Skin of body (tissue), 2 donors: ENCODE data around the gene RLN1. TPM values are rescaled to one million over a fixed set of nuclear protein-coding genes. Genes with fewer than 3 reads are reported as not detected.
"Not testable (repeated sequence)": the region's sequence is repeated elsewhere in the genome, so short reads cannot be mapped to it uniquely, and the experiment has no call there.

Experiments used
- DNase-seq: peaks from one replicate; lab custom pipeline; 2025; lab: John Stamatoyannopoulos, UW
- total RNA-seq: library from RNA; depleted of rRNA; stranded (reverse); fragments of >200 nt; gene quantifications from one replicate; pipeline ENCODE4 v1.2.3, GENCODE V29; 2014

Gene RLN1
- total RNA-seq: not detected

DNA sequence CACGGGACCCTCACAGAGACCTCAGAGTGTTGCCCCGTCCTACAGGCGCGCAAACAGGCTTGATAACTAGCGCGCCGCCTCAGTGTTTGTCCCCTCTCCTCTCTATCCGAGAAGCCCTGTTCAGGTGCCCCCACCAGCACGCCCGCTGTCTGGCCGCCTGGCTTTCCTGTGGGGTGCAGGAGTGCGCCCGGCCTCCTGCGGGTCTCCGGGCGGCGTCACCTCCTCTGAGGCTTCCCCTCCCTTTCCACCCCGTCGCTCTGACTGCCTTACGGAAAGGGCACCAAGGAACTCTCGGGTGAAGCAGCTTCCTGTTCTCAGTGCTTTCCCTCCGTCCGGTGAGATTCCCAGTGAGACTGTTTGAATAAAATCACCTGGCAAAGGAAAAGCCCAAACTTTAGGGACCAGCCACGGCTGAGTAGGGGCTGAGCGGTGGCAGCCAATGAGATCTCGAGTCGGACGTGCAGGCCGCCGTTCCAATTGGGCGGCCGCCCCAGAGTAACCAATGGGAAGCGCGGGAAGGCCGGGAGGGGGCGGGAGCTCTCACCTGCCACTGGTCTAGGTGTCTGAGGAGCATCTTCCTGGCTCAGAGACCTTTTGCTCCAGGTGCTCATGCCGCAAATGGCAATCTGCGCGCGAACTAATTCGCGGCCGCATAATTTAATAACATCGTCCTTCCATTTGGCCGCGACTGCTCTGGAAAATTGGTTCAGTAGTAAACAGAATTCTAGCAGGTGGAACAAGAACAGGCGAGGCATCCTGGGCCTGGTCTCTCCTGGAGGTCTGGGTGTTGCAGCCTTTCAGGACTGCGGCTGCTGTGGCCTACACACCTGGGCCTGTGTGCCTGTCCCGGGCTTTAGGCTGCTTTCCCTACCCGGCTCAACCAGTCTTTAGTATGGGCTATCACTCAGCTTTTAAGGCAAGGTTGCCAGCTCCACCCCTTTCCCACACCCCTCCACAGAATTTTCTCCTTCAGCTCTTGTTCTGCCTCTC lies at the start of gene RLN1:
Gene RLN1, minus strand, starts transcription at position 885 of the 990 bp plus-strand sequence. Its CDS starts 130 bp downstream, at position 755.
- DNase-seq: not testable (repeated sequence)

DNA sequence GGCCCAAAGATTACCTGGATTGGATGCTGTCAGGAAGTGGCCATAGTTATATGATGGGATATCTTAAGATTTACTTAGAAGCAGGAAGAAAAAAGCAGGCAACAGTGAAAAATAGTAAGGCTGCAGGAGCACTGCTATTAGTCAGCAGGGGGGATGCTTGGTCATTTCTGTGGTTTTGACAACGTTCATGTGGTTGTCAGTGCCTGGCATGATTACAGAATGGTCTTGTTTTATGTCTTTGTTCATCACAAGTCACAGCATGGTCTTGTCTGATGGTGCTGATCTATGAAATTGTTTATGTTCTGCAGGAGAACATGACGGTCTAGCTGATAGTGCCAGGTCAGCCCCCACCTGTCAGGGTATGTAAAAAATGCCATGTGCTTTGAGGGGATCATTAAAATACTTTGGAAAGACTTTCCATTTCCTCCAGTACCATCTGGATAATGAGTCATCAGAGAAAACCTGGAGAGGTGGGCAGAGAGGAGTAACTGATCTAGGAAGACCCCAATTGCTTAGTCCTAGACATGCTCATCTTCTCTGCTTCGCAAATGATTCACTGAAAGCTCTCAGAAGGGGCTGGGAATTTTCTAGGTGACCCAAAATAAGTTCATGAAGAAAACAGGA lies 49.5 kb upstream of the RLN1 start:
- no peak for DNase-seq

DNA sequence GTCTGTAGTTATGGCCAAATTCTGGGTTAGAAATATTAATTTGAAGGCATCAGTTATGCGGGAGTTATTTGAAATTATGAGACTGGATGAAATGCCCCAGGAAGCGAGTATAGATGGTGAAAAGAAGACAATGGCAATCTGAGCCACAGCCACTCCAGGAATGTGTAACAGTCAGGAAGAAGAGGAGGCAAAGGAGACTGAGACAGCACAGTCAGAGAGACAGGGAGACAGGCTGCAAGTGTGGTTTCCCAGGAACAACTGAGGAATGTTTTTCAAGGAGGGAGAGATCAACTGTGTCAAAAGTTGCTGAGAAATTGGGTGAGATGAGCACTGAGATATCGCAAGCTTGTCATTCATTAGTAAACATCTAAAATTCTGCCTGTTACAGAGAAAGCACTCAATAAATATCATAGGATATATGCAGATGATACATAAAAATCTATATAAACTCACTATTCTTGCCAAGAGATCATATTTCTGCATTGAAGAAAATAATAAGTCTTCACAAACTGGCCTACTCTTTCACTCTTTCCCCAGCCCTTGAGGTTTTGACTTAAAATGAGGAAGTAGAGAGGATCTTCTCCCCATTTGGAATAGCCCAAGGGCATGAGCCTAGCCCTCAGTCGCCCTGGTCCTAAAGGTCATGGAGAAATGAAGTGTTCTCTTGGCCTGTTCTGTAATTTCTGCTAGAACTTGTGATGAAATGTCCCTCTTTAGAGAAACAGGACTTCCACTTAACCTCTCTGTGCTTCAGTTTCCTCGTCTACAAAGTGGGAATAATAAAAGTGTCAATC lies 48.5 kb upstream of the RLN1 start:
- DNase-seq: no peak

- DNase-seq: no peak
These were observed 44.8 kb upstream of the RLN1 start for GRCh38 chr9:5384436-5384835.

DNA sequence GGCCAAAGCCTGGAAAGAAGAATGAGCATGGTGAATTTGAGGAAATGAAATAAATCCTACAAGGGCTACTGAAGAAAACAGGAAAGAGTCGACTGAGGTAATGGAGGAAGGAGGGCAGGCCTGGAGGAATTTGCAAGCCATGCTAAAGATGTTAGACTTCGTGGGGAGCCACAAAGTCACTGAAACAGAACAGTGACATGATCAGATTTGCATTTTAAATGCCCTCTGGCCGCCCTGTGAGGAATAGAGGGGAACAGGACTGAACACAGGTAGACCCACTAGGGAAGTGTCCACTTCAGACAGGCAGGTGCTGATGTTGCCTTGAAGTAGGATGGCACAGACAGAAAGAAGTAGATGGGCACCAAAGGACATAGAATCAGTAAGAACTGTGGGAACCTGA lies 42.8 kb upstream of the RLN1 start:
- DNase-seq: no peak

GRCh38 chr9:5375790-5376477 lies 36.3 kb upstream of the RLN1 start:
- no peak for DNase-seq

GRCh38 chr9:5375091-5375490 lies 35.4 kb upstream of the RLN1 start:
- DNase-seq: no peak

GRCh38 chr9:5364294-5365024 lies 24.8 kb upstream of the RLN1 start:
- DNase-seq: no peak

- DNase-seq: no peak
These were observed 21.8 kb upstream of the RLN1 start for GRCh38 chr9:5361326-5362010.

- DNase-seq: no peak
These were observed 20.7 kb upstream of the RLN1 start for GRCh38 chr9:5360341-5360740.

DNA sequence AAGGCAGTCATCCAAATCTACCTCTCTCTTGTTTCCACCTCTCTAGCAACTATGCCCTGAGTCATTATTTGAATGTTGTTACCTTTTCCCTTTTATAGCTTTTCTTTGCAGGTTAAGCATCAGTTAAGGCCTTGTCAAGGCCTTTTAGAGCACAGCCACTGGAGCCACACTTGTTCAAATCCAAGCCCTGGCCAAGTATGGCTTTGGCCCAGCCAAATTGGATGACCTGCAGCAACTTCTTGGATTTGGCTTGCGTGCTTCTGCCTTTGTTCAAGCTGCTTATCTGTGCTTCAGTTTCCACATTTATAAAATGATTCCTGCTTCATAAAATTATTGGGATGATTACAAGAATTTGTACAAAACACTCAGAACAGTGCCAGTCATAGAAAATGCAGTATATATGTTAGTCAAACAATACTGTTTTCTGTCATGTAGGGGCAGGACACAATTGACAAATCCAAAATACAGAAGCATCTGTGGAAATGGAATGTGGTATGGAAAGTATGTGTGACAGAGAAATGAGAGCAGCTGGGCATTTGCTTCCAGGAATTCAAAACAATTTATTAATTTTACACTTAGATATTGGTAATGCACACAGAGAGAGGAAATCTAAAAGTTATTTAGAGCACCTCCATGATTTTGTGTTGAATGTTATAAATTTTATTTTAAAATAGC lies 17.9 kb upstream of the RLN1 start:
- DNase-seq: no peak

- no peak for DNase-seq
These were observed 16.1 kb upstream of the RLN1 start for GRCh38 chr9:5355817-5356216.

DNA sequence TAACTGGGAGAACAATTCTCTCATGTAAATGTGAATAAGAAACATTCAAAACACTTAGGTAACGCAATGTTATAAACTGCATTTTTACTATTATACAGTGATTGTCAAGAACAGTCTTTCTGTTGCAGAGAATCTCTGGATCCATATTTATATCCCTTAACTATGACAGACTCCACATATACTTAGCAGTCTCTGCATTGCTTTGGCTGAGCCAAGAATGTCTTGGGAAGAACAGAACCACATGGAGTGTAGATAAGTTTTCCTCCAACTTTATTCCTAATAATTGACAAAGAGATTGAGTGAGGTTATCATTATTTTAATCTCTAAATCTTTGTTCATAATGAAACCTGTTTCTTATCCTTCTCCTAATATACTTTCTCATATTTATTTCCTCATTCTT lies 15.6 kb upstream of the RLN1 start:
- no peak for DNase-seq

DNA sequence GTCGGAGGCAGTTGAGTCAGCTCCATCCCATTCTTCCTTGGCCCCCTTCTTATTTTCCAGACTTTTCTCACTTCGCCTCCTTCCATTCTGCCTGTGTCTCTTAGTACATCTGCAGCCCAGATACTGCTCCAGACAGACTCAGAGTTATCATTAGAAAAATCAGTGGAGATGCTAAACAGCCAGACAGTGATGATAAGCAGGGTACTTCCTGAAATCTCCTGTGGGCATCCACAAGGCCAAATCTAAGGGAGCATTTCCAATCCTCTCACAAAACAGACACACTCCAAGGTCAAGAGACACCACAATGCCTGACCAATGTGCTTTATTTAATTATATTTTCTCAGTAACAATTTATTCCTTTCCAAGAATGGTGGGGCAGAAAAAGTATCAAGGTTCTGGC lies 14.5 kb upstream of the RLN1 start:
- DNase-seq: no peak

DNA sequence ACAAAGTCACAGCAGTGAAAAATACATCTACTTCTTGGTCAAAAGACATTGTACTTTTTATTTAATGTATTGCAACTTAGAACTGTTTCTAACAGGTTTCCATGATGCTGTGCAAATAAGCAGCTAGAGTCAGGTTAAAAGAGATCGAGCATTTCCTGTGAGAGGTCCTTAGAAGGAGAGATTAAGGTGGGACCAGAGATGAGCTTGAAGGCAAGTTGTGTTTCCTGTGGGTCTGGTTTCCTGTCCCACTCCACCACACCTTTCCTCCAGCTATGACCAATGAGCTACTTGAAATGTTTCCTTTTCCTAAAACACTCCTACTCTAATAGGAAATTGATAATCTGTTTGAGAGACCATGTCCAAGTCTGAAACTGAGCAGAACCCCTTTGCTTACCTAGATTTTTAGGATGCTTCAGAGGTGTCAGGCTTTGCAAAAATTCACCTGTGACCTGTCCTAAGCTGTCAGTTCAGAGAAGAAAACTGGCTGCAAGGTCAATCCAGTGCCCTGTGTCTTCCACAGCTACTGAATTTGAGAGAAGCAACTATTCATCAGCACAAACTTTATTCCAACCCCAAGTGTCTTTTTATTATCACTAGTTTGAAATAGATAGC lies 13.1 kb upstream of the RLN1 start:
- DNase-seq: no peak

GRCh38 chr9:5336688-5337087 lies 3.0 kb downstream of the RLN1 start:
- no peak for DNase-seq

DNA sequence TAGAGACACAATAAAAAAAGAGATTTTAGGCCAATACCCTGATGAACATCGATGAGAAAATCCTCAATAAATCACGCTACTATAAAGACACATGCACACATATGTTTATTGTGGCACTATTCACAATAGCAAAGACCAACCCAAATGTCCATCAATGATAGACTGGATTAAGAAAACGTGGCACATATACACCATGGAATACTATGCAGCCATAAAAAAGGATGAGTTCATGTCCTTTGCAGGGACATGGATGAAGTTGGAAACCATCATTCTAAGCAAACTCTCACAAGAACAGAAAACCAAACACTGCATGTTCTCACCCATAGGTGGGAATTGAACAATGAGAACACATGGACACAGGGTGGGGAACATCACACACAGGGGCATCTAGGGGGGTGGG lies 8.4 kb downstream of the RLN1 start:
- DNase-seq: not testable (repeated sequence)

DNA sequence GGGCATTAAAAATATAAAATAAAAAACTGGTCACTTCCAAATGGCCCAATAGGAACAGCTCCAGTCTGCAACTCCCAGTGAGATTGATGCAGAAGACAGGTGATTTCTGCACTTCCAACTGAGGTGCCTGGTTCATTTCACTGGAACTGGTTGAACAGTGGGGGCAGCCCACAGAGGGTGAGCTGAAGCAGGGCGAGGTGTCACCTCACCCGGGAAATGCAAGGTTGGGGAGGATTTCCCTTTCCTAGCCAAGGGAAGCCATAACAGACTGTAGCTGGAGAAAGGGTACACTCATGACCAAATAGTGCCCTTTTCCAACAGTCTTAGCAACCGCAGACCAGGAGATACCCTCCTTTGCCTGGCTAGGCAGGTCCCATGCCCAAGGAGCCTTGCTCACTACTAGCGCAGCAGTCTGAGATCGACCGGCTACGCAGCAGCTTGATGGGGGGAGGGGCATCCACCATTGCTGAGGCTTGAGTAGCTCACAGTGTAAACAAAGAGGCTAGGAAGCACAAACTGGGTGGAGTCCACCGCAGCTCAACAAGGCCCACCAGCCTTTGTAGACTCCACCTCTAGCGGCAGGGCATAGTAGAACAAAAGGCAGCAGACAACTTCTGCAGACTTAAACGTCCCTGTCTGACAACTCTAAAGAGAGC lies 12.7 kb downstream of the RLN1 start:
- DNase-seq: no peak
